HCEC 1CT (cell line): ENCODE data around the gene TMEM141.
"Not testable (repeated sequence)": the region's sequence is repeated elsewhere in the genome, so short reads cannot be mapped to it uniquely, and the experiment has no call there.

Experiments
- DNase-seq: peaks from one replicate; pipeline ENCODE4 v3.0.0-alpha.2; 2017

TMEM141 gene

DNA sequence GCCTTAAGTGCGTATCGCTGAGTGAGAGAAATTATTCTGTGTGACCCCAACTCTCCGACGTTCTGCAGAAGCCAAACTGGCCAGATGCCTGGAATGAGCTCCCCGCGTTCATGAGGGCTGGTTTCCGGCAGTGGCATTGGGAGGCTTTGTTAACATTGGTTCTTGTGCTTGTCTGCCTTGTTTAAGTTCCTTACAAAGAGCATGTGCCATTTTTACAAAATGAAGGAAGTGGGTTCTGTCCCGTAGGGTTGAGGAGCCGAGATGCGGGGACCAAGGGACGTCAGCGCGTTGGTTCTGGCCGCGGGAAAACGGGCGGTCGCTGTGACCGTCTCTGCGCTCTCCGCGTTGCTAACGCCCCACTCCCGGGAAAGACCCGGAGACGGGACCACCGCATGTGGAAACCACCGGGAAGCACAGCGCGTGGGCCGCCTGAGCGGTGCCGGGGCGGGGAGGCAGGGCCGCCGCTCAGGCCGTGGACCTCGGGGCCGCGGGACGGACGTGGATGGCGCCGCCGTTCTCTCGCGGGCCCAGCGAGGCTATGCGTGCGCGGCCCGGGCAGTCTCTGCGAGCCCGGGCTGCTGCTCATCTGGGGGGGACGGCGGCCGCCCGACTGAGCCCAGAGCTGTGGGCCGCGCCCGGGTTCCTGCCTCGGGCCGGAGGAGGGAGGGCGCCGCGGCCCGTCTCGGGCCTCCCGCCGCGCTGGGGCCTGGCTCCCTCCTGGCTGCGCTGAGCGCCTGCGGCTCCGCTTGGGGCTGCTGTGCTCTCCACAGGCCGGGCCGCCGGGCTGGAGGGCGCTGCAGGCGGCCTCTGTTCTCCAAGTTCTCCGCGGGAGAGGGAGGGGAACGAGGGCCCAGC lies 30.1 kb downstream of the TMEM141 start:
- DNase-seq: no peak

DNA sequence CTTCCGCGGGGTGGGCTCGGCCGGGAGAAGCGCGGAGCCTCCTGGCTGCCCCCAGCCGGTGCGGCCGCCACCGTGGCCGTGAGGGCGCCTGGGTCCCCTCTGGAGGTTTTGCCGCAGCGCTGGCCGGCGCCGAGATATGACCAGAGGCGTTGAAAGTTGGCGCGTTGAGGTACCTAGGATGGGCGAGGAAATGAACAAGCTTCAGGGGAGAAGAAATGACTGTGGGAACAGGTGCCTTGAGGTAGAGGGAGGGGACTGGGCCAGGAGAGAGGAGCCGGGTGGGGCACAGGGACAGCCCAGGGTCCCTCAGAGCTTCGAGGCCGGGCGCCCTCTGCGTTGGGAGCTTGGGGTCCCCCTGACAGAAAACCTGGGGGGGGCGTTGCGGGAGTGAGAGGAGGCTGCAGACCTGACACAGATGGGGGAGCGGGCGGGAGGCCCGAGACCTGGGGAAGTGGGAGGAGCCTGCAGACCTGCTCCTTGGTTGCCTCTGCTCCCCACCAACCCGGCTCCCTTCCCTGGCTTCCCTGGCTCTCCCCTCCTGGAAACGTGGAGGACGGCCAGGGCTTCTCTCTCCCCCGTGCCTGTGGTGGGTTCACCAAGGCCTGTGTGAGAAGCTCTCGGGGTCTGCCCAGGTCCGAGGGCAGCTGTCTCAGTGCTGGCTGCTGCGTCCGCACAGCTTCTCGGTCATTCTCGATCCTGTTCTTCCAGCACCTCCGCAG lies 30.8 kb downstream of the TMEM141 start:
- no peak for DNase-seq

DNA sequence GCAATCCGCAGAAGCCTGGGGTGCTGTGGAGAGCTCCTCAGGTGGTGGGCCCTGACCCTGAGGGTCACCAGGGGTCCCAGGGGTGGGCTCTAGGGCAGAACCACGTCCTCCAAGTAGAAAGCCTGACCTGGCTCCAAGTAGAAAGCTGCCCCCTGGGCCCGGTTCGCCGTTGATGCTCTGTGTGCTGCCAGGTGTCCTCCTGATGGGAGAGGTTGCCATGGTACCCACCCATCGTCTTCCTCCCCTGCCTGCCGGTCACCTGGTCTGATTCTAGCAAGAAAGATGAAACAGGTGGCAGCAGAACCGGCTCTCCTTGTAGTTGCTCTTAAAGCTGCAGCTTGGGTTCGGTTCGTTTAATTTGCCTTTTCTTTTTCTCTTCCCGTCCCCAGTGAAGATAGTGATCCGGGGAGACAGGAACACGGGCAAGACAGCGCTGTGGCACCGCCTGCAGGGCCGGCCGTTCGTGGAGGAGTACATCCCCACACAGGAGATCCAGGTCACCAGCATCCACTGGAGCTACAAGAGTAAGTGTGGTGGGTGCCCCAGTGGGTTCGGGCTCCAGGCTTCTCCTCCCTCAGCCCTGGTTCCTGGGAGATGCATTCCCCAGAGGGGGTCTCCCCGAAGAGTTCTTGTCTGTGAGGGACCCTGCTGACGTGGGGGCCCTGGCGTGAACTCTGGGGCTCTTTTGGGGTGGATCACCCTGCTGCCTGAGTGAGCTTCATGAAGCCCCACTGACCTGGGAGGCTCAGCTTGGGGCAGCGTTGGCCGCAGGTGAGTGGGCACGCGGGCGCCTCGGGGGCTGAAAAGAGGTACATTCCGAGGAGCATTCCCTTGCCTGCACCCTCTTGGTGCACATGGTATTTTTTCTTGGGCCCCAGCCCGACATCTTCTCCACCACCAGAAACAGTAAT lies 32.2 kb downstream of the TMEM141 start:
- no peak for DNase-seq

DNA sequence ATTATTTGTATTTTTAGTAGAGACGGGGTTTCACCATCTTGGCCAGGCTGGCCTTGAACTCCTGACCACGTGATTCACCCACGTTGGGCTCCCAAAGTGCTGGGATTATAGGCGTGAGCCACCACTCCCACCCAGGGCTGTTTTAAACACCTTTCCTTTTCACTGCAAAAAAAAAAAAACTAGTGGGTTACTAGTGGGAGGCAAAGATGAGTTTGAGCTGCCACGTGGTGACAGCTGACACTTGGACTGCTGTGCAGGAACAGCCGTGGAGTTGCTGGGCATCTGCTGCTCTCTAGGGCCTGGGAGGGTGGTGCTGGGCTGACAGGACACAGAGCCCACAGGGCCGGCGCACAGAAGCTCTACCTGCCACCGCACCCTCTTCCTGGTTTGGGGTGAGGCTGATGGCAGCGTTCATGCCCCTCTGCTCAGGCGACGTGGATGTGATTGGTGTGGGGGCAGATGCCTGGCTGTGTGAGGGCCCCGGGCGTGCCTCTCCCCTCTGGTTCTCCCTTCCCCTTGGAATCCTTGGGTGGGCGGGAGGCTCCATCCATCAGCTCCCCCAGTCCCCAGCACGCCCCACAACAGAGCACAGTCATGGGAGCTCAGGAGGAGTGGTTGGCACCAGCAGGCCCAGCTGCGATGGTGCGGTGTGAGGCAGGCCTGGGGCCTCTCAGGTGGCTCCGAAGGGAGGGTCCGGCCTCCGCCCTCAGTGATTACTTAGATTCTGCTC lies 33.5 kb downstream of the TMEM141 start:
- DNase-seq: no peak

DNA sequence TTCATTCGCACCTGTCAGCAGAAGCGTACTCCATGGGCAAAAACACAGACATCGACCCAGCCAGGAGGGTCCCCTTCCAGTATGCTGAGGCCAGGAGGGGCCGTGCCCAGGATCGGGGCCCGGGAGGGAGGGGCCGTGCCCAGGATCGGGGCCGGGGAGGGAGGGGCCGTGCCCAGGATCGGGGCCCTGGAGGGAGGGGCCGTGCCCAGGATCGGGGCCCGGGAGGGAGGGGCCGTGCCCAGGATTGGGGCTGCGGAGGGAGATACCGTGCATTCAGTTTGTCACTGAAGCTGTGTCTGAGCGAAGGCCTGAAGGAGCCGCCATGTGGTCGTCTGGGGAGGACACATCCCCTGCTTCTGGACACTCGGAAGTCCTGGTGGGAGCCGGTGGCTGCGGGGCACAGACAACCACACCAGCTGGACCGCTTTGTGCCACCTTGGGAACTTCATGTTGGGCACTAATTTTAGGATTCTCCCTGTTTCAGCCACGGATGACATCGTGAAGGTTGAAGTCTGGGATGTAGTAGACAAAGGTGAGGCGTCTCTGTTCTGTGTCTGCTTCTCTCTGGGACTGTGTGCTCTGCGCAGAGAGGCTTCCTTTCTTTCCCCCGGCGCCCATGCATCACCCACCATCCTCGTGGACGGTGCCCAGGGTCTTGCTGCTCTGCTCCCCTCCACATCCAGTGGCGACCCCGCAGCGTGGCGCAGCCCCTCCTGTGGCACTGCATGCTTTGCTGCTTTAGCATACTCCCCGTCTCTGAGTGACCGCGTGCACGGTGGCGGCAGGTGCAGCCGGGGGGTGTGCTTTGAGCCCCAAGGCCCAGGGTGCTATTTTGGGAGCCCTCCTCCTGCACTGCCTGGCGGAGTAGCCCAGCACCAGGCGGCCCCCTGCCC lies 34.4 kb downstream of the TMEM141 start:
- DNase-seq: no peak

DNA sequence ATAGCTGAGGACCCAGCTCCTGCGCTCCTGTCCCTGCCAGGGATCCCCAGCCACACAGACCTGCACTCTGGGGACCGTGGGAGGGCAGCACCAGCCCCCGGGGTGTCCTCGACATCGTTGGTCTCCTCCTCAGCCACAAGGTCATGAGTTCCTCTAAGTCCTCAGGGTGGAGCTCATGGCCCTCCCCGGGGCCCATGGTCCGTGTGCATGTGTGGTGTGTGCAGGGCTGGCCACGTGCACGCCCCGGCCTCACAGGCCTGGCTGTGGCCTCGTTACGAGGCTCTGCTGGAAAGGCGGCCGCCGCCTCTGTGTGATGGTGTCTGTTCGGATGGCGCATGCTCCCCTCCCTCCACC lies 35.0 kb downstream of the TMEM141 start:
- no peak for DNase-seq

DNA sequence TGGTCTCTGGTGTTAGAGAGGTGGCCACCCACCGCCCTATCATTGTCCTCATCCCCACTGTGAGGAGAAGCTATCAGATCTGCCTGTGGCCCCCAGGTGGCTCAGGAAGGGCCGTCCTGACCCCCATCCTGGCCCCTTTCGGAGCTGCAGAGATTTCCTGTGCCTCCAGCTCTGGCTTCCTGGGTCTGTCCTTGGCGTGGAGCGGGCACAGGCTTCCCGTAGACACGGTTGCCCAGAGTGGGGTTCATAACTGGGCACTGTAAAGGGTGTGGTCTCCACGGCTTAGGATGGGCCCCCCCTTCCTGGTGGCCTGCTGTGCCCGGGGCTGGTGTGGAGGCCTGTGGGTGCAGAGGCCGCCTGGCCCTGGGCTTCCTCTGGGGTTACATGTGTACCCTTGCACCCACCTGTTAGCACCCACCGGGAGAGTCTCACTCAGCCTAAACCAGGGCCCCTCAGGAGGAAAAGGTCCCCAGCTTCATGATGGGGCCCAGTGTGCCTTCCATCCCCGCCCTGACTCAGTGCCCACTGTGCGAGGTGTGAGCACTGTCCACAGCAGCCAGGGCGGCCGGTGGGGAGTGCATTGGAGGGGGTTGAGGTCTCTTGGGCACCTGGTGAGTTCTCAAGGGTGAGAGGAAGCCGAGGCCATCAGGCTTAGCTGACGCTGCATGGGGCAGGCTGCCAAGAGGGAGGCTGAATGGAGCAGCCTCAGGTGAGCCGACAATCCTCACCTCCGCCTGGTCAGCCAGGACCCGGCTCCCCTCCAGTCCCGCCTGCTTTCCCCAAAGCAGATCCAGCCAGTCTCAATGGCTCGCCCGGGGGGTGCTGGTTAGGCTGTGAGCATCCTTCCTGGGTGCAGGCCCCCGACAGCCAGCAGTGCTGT lies 35.8 kb downstream of the TMEM141 start:
- DNase-seq: no peak

DNA sequence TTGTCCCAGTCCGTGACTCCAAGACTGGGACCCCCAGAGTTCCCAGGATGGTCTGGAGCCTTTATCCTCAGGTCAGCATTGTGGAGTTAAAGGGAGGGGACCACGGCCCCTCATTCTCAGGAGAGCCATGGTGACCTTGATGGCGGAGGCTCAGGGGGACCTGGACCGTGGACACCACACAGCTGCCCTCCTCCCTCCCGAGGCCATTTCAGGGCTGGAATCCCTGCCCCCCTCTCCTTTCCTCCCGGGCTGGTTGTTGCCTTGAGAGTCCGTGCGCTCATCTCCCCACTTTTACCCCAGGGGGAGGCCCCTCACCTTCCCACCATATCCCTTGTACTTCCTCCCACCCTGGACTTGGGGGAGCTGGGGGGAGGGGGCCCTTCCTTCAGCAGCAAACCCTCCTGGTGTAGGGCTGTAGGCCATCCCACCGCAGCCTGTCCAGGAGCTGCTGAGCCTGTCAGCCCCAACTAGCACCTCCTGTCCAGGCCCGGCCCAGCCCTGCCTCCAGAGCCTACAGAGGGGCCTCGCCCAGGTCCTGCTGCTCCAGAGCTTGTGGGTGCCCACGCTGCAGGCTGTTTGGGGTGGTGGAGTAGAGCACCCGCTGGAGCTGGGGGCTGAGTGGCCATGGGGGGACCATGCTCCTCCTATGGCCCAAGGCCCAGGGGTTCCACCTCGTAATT lies 36.8 kb downstream of the TMEM141 start:
- no peak for DNase-seq

DNA sequence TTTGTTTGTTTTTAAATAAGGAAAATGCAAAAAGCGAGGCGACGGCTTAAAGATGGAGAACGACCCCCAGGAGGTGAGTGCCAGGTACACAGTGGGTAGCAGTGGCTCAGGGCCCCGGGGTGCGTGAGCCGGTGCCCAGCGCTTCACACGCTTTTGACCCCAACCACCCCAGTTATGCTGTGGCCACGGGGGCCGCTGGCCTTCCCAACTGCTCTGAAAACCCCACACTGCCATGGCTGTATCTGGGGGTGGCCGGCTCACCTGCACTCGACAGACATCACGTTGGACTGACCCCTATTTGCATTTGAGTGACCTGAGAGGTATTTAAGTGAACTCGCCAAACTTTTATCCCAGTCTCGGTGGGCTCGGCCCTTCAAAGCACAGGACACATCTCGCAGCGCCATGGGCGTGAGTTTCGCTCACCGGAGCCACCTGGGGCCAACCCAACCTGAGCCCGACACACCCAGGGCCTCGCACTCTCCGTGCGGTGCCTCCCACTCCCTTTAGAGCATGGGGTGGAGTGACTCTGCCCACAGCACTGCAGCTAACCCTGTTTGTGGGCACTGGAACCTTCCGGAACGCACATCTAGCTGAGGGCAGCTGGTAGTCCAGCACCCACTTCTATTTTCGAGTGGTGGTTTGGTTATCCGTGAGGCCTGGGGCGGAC lies 37.5 kb downstream of the TMEM141 start:
- DNase-seq: no peak

DNA sequence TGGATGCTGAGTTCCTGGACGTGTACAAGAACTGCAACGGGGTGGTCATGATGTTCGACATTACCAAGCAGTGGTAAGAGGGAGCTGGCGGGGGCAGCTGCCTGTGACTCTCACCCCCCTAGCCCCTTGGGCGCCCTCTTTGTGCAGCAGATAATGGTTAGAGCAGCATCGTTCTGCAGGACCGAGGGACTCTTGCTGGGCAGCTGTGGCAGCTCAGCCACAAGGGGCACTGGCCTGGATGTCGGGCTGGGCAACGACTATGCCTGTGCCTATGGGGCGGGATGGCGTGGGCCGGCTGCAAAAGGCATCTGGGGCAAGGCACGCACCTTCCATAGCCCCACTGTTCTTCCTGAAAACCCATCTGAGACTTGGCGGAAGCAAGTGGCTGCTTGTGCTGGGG lies 38.3 kb downstream of the TMEM141 start:
- no peak for DNase-seq

DNA sequence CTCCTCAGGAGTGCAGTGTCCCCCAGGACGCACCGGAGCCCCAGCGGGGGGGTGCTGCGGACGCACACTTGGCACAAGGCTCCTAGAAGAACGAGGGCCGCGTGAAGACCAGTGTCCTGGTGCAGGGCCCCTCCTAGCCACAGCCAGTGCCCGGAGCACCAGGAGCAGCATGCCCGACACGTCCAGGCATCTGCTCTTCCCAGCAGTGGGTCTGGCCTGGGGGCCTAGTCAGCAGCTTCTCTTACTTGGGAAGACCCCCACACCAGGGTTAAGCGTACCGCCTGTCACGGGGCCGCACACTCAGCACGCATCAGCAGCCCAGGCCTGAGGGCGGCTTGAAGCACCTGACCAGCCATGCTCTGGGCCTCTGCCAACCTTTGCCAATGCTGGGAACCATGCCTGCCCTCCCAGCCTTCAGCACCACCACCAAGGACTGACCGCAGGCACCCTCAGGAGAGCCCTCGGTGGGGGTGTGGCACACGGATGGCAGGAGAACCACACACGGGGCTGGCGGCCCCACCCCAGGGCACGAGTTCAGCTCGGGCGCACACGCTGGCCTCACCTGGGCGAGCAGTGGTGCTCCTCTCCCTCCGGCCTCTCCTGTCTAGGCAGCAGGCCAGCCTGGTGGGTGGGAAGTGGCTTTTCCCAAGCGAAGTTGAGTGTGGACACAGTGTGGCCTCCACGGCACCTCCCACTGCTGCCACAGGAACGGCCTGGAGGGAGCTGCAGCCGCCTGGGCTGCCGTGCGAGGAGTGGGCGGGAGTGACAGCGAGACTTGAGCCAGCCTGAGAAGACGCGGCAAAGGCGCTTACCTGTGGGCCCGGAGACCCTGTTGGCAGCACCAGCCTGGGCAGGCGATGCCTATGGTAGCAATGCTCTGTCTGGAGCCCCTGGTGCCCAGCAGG lies 39.1 kb downstream of the TMEM141 start:
- DNase-seq: no peak

DNA sequence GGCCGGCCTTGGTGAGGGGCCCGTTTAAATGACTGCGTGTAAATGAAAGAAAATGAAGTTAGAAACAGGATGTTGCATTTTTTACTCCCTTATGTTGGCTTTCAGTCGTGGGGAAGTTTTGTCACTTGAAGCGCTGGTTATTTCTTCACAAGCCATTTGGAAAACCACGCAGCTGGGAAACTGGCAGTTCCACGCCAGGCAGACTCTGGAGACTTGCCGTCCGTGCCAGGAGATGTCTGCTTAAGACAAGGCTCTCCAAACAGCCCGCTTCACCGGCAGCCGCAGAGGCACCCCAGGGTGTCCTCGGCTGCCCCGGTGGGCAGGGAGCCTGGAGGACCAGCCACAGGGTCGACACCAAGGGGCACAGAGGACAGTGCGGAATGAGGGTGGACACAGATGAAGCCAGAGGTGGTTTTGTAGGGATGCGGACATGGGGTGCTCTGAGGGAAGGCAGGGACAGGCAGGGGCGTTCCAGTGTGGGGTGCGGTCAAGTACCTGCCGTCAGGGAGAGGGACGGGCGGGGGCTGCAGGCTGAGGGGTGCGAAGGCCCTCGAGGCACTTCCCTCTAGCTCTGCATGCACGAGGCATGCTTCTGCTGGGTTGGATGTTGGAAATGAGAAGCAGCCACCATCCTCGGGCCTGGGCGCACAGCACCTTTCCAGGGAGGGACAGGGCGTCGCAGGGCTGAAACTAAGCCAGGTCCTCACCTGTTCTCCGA lies 40.0 kb downstream of the TMEM141 start:
- no peak for DNase-seq

DNA sequence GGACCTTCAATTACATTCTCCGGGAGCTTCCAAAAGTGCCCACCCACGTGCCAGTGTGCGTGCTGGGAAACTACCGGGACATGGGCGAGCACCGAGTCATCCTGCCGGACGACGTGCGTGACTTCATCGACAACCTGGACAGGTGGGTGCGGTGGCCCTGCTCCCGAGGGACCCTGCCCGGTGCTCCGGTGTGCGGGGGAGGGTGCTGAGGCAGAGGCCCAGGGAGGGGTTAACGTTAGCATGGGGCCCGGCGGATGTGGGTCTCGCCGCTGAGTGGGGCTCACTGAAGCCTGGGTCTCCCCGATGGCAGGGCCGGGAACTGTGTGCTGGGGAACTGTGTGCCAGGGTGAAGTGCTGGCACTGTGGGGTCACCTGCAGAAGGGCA lies 40.6 kb downstream of the TMEM141 start:
- no peak for DNase-seq

DNA sequence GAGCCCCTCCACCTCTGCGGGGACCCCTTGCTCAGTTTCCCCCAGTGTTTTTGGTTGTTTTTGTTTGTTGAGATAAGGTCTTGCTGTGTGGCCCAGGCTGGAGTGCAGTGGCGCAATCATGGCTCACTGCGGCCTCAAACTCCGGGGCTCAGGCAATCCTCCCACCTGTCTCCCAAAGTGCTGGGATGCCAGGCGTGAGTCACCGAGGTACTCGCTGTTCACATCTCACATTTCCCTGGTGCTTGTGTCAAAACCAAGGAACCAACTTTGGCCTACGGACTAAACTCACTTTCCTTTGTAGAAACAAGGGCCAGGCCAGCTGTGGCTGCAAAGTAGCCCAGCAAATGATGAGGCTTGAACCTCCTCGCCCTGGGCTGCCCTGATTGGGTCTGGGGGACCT lies 41.4 kb downstream of the TMEM141 start:
- no peak for DNase-seq

DNA sequence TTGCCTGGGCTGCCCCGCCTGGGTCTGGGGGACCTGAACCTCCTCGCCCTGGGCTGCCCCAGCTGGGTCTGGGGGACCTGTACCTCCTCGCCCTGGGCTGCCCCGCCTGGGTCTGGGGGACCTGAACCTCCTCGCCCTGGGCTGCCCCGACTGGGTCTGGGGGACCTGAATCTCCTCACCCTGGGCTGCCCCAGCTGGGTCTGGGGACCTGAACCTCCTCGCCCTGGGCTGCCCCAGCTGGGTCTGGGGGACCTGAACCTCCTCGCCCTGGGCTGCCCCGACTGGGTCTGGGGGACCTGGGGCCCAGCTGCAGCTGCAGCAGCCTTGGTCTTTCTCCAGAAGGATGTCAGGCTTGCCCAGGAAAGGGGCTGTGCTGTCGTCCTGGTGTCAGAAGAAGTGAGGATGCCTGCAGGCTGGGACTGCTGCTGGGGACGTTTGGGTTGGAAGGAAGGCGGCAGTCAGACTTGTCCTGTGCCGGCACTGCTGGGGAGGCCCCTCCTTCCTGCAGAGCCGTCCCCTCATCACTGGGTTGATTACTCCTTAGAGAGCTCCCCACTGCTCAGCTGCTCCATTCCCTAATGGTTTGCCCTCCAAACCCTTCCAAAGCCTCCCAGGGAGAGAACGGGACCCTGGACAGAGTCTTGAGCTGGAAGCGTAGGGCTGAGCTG lies 42.4 kb downstream of the TMEM141 start:
- not testable (repeated sequence) for DNase-seq

DNA sequence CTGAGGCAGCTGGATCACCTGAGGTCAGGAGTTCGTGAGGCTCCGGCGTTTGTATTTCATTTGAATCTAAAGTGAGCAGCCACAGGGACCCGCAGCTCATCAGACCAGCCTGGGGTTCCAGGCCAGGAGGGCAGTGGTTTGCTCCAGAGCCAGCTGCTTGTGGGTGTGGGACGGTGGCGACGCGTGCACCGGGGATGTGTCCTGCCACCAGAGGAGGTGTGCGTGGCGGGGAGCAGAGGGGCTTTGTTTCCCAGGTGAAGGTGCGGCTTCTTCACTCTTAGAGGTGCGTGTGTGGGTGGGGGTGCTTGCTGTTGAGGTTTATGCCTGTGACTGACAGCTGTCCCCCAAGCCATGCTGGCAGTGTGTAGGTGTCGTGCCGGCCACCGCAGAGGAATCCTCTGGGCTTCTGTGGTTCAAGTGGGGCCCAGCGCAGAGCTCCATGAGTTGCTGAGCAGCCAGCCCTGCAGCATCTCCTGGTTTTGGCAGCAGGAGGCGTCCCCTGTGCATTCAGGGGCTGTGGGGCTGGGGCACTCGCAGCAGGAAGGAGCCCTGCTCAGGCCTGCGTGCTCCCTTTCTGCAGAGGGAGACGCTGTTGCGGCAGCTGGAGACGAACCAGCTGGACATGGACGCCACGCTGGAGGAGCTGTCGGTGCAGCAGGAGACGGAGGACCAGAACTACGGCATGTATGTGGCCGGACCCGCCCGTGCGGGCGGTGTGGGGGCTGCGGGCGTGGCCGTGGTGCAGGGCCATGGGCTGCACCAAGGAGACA lies 44.2 kb downstream of the TMEM141 start:
- DNase-seq: no peak
